Activated CD8-positive, alpha-beta memory T cell treated with anti-CD3 and anti-CD28 coated beads, Interleukin-2, amount 50 U/mL, for 4 hours (primary cell): Measurements from ENCODE around the gene S100A3.

Source experiments
- DNase-seq: peaks from one replicate; pipeline ENCODE4 v3.0.0-alpha.2; 2020

The S100A3 gene

GRCh38 chr1:153507926-153508583 lies 41.0 kb downstream of the S100A3 start:
- DNase-seq = no peak

GRCh38 chr1:153506831-153507413 lies 42.1 kb downstream of the S100A3 start:
- no peak for DNase-seq

- no peak for DNase-seq
These were observed 42.7 kb downstream of the S100A3 start for GRCh38 chr1:153506386-153506785.

GRCh38 chr1:153505576-153505975 lies 43.5 kb downstream of the S100A3 start:
- no peak for DNase-seq

DNA sequence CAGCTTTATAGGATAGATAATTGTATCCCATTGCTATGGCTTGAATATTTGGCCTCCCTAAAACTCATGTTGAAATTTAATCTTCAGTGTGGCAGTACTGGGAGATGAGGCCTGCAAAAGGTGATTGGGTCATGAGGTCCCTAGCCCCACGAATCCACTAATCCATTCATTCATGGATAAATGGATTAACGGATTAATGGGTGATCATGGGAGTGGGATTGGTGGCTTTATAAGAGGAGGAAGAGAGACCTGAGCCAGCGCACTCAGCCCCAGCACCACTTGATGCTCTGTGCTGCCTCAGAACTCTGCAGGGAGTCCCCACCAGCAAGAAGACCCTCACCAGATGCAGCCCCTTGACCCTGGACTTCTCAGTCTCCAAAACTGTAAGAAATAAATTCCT lies 45.3 kb downstream of the S100A3 start:
- no peak for DNase-seq

DNA sequence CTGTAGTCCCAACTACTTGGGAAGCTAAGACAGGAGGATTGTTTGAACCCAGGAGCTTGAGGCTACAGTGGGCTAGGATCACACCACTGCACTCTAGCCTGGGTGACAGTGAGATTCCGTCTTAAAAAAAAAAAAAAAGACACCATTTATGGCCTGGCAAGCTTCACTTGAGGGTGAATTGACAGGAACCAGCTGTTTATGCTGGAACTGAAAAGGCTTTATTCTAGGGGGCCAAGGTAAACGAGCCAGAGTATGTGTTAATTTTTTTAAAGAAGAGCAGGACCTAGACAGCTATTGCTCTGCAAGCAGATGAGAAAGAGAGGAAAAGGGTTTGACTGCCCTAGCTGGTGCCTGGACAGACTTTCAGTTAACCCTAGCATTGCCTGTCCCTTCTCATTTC lies 50.3 kb downstream of the S100A3 start:
- DNase-seq = no peak
